ENCODE measurements around the gene THG1L.
"Not testable (repeated sequence)": the region's sequence is repeated elsewhere in the genome, so short reads cannot be mapped to it uniquely, and the experiment has no call there.

The THG1L gene

DNA sequence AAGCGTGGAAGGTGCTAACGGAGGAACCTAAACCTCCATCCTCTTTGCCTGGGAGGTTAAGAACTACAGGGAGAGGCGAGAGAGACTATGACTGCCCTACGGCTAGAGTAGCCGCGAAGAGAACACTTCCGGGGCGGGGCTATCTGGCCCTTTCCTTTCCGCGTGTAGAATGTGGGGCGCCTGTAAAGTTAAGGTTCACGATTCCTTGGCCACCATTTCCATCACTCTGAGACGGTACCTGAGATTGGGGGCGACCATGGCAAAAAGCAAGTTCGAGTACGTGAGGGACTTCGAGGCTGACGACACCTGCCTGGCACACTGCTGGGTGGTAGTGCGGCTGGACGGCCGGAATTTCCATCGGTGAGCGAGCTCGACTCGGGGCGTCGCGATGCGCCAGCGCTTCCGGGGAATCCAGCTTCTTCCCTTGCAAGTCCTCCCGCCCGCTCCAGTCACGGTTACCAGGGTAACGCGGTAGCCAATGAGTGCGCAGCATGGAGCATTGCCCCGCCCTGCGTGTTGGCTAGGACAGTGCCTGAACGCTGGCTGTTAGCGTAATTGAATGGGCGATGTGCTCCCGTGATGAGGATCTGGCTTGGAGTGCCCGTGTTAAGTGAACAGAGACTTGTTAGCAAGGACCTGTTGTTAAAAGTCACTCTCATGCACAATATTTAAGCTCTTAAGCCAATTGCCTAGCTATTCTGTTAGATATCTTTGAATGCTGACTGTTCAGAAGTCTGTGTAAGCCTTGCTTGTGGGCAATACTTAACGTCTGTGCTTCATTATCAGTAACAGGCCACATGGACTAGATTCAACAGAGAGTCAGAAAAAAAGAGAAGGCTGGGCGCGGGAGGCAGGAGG lies at the start of gene THG1L:
THG1L (plus strand) TSS at position 149 of the 858 bp plus-strand sequence; CDS start at position 170, 21 bp downstream.
- DNase-seq: peak; percentile 98

DNA sequence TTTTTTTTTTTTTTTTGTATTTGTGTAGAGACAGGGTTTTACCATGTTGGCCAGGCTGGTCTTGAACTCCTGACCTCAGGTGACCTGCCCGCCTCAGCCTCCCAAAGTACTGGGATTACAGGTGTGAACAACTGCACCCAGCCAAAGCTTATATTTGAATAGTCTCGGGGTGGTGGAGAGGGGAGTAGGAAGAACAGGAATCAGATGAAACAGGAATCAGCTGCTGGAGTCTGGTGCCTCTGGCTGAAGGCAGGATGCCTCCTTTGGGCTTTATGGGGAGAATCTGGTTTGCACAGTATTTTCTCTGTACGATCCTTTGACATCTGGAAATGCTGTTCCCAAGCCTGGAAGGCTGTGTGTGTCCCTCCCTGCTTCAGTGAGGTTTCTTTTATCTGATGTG lies 49.0 kb upstream of the THG1L start:
- DNase-seq: no peak

DNA sequence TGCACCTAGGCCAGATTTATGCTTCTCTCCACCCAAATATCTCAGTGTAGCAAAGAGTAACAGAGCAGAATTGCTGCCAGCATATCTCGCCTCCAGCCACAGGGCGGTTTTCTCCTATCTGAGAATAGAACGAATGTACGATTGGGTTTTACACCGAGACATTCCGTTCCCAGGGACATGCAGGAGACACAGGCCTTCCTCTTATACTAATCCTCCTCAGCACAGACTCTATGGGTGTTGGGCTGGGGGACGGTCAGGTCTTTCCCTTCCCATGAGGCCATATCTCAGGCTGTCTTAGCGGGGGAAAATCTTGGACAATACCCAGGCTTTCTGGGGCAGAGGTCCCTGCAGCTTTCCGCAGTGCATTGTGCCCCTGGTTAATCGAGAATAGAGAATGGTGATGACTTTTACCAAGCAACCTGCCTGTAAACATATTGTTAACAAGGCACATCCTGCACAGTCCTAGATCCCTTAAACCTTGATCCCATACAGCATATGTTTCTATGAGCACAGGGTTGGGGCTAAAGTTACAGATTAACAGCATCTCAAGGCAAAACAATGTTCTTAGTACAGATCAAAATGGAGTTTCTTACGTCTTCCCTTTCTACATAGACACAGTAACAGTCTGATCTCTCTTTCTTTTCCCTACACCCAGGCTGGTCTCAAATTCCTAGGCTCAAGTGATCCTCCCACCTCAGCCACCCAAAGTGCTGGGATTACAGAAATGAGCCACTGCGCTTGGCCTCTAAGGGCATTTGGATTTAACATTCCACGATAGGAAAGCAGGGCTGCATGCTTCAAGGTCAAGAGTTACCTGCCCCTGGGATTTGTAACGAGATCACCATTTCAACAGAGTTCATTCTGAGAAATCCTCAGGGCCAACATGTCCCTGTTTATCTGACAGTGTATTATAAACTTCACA lies 44.7 kb upstream of the THG1L start:
- not testable (repeated sequence) for DNase-seq

DNA sequence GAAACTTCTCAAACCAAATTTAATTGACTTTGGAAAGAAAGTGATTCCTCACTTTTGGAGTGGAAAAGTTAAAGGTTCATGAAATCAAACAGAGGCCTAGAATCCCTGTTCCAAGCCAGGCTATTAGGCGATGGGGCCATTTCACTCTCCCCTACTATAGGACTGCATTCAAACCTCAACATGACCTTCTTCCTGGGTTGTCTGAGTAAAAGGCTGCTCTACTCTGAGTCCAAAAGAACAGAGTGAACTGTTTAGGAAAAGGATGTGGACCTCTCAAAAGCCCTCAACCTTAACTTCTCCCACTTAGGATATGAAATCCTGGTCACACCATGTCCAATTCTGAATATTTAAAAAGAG lies 44.0 kb upstream of the THG1L start:
- DNase-seq: no peak

DNA sequence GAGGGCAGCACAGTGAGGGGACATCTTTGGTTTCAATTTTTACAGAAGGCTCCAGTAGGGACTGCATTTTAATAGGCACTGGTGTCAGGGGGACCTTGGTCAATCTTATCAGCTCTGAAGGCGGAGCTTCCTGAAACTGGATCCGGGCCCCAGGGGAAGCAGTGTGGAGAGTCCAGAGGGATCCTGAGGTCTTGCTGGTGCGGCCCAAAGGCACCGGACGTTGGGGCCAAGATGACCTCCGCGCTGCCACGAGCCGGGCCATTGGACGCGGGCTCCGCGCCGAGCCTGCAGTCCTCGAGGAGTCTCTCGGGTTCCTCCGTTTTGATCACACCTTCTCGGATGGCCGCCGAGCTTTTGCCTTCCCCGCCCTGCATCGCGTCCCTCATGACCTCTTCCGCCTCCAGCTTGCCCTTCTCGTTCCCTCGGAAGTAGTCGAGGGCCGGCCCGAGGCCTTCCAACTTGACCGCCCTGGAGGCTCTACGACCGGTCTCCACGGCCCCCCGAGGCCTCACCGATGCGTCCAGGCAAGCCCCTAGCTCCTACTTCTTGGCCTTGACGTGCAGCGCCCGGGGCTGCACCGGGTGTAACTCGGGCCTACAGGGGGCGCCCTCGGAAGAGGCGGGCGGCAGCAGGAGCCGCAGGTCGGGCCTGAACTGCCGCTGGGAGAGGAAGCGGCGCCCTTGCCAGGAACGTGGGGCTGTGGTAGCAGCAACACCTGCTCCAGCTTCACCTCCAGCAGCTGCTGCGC lies 41.1 kb upstream of the THG1L start:
- DNase-seq: no peak

GRCh38 chr5:157690690-157691433 lies 40.4 kb upstream of the THG1L start:
- no peak for DNase-seq

- DNase-seq: not testable (repeated sequence)
These were observed 37.4 kb upstream of the THG1L start for GRCh38 chr5:157693816-157694215.

DNA sequence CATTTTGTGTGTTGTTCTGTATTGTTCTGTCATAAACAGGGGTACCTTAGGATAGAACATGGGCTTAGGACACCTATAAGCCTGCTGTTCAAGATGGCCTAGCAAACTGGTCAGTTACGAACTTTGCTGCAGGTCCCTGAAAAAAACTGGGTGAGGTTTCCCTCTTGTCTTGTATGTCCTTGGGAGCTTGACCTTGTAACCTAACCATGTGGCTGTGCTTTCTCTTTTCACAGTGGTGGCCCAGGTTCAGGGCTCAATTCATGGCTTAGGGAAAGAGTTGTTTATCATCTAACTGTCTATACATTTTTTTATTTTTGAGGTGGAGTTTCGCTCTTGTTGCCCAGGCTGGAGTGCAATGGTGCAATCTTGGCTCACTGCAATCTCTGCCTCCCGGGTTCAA lies 35.1 kb upstream of the THG1L start:
- DNase-seq: not testable (repeated sequence)

GRCh38 chr5:157698674-157699073 lies 32.5 kb upstream of the THG1L start:
- not testable (repeated sequence) for DNase-seq

- no peak for DNase-seq
These were observed 27.5 kb upstream of the THG1L start for GRCh38 chr5:157703736-157704135.

- DNase-seq: peak; percentile 11
These were observed 22.4 kb upstream of the THG1L start for GRCh38 chr5:157708866-157709265.

DNA sequence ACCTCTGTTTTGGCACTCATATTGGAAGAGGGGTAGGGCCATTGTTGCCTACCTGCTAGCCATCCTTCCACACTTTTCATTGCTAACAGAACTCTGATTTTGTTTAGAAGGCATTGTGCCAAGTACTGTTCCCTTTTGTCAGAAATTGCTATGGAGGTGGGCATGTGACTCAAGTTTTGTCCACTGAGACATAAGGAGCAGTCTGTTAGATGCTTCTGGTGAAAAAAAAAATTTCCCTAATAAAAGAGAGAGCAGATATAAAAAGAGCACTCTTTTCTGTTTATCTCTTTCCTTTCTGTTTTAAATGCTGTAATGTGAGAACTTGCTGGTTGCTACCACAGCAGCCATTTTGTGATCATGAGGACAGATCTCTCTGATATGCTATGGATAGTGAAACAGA lies 21.9 kb upstream of the THG1L start:
- DNase-seq: no peak

DNA sequence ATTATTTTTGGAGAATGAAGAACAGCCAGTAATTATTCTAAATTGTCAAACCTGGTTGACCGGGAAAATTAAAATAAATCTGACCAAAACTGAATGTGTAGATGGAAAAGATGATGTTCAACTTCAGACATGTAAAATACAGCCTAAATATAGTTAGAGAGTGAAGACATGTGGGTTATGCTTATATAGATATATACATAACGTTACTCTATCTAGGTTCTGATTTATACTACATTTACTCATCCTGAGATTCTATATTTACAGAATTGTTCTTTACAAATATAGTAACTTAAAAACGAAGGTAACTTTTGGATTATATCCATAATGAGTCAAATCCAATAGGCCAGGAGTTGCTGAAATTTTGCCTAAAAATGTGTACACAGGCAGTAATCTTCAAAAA lies 20.8 kb upstream of the THG1L start:
- DNase-seq: no peak

GRCh38 chr5:157710882-157711281 lies 20.3 kb upstream of the THG1L start:
- DNase-seq: peak; percentile 92

- DNase-seq: peak; percentile 55
These were observed 17.2 kb upstream of the THG1L start for GRCh38 chr5:157713830-157714595.

- DNase-seq: peak; percentile 28
These were observed 16.7 kb upstream of the THG1L start for GRCh38 chr5:157714596-157714864.

DNA sequence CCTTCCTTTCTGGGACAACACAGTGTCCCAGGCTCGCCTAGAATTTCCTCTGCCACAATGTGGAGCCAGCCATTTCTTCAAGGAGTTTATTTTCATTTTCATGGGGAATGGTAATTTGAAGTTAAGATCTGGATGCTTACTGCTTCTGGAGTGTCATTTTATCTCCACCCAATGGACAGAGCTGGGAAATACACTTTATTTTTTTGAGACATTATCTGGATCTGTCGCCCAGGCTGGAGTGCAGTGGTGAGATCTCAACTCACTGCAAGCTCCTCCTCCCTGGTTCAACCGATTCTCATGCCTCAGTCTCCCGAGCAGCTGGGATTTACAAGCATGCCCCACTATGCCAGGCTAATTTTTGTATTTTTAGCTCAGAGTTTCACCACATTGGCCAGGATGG lies 12.7 kb upstream of the THG1L start:
- DNase-seq: peak; percentile 57

GRCh38 chr5:157719245-157719644 lies 12.0 kb upstream of the THG1L start:
- DNase-seq: no peak

GRCh38 chr5:157721159-157721558 lies 10.1 kb upstream of the THG1L start:
- no peak for DNase-seq

- not testable (repeated sequence) for DNase-seq
These were observed 8.3 kb upstream of the THG1L start for GRCh38 chr5:157722895-157723294.

DNA sequence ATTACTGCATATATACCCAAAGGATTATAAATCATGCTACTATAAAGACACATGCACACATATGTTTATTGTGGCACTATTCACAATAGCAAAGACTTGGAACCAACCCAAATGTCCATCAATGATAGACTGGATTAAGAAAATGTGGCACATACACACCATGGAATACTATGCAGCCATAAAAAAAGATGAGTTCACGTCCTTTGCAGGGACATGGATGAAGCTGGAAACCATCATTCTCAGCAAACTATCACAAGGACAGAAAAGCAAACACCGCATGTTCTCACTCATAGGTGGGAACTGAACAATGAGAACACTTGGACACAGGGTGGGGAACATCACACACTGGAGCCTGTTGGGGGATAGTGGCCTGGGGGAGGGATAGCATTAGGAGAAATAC lies 4.6 kb upstream of the THG1L start:
- DNase-seq: not testable (repeated sequence)

GRCh38 chr5:157727858-157728257 lies 3.4 kb upstream of the THG1L start:
- DNase-seq: not testable (repeated sequence)
